PFSK-1 (cell line): ENCODE measurements around the gene TRIP4.

ENCODE experiments used
- FOXP2 ChIP-seq: optimal IDR thresholded peaks from 2 replicates; pipeline ENCODE3; 2011; ENCODE audit warnings: borderline replicate concordance, control low read depth, inconsistent platforms; ENCODE audit not compliant: insufficient read depth; ENCODE audit errors: extremely low read length, extremely low read depth
- POLR2AphosphoS5 ChIP-seq: IDR thresholded peaks from 2 replicates; pipeline ENCODE4 v1.6.1; 2012; ENCODE audit warnings: low read depth, mild to moderate bottlenecking, control low read depth, low read length, moderate library complexity
- SIN3A ChIP-seq: IDR thresholded peaks from 2 replicates; pipeline ENCODE4 v1.6.1; 2012; ENCODE audit warnings: mild to moderate bottlenecking, low read length, moderate library complexity, borderline replicate concordance; ENCODE audit not compliant: insufficient read depth
- TAF1 ChIP-seq: IDR thresholded peaks from 2 replicates; pipeline ENCODE4 v1.6.1; 2012; ENCODE audit warnings: low read length, control low read depth, borderline replicate concordance; ENCODE audit not compliant: insufficient read depth

- TF ChIP-seq FOXP2 = peak; percentile 71
- peak; percentile 80 for TF ChIP-seq POLR2AphosphoS5
- peak; percentile 89; the same call in 1 of the 2 replicates for TF ChIP-seq SIN3A
- no peak; the same call in 1 of the 2 replicates for TF ChIP-seq TAF1
Observed at GRCh38 chr15:64355944-64356709, 31.5 kb upstream of the TRIP4 start, which contains the start of gene CSNK1G1.
